AG08396 (cell line): ENCODE measurements around the gene FAM131A.
A peak's percentile ranks its signal among the peaks of the same experiment; 100 is the strongest.

Experiments used
- DNase-seq: peaks from one replicate; pipeline ENCODE4 v3.0.0; 2012; ENCODE audit warnings: low spot score, mixed read lengths

Gene FAM131A

DNA sequence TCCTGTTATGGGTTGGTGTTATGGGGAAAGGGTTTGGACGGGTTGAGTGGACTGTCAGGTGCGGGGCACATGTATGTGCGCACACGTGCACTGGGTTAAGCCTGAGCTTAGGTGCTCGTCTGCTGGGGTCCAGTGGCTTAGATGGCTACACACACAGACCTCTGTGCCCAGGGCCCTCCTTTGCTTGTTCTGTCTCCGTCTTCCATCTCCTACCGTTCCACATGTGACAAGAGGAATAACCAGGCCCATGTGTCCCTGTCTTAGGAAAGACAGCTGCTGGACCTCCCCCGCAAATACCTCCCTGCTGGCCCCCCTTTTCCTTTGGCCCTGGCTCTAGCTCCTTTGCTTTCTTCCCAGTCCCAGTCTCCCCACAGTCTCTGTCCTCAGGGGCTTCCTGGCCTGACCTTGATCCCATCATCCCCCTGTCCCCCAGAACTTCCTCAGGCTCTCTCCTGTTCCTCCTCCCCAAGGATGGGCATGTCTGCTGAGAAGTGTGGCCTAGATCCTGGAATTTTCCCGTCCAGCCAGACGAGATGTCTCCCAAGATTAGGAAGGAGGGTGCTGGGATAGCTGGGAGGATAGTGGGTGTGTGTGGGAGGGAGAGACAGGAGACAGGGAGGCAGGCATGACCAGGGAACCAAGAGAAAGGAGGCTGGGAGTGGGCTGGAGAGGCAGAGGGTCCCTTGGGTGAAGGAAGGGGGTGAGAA, 41.4 kb downstream of the FAM131A start:
- DNase-seq, result no peak

DNA sequence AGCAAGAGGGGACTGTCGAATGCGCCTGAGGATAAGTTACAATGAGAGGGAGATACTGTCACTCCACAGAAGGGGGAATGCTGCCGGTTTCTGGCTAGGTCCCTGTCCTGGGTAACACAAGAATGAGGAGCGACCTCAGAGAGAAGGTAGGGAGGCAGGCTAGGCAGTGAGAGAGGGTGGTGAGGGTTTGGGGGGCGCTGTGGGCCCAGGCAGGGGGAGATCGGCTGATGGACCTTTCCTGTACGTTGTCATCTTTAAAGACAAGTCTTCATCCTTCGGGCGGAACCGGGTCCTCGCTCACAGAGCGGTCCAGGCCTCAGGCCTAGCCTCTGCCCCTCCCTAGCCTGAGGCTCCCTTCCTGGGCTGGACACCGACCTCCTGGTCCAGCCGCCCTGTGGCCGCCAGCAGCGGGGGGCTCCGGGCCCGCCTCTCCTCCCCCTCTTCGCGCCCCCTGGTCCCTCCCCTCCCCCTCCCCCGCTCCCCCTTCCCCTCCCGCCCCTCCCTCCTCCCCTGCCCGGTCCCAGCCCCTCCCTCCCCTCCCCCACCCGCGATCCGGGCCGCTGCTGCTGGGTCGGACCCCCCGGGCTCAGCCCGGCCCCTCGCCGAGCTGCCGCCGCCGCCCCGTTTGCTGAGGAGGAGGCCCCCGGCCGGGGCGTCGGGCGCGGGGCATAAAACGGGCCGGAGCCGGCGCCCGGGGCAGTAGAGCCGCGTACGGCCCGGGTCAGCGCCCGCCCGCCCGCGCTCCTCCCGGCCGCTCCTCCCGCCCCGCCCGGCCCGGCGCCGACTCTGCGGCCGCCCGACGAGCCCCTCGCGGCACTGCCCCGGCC, 42.2 kb downstream of the FAM131A start, which contains the start of gene CHRD:
Gene CHRD, plus strand, starts transcription at position 697 of the 827 bp plus-strand sequence. CDS start 265 bp downstream, outside the sequence.
- no peak for DNase-seq

DNA sequence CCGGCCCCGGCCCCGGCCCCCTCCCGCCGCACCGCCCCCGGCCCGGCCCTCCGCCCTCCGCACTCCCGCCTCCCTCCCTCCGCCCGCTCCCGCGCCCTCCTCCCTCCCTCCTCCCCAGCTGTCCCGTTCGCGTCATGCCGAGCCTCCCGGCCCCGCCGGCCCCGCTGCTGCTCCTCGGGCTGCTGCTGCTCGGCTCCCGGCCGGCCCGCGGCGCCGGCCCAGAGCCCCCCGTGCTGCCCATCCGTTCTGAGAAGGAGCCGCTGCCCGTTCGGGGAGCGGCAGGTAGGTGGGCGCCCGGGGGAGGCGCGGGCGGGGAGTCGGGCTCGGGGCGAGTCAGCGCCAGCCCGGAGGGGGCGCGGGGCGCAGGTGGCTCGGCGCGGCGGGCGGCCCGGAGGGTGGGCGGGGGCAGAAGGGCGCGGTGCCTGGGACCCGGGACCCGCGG, 42.8 kb downstream of the FAM131A start:
- peak; percentile 87 for DNase-seq

DNA sequence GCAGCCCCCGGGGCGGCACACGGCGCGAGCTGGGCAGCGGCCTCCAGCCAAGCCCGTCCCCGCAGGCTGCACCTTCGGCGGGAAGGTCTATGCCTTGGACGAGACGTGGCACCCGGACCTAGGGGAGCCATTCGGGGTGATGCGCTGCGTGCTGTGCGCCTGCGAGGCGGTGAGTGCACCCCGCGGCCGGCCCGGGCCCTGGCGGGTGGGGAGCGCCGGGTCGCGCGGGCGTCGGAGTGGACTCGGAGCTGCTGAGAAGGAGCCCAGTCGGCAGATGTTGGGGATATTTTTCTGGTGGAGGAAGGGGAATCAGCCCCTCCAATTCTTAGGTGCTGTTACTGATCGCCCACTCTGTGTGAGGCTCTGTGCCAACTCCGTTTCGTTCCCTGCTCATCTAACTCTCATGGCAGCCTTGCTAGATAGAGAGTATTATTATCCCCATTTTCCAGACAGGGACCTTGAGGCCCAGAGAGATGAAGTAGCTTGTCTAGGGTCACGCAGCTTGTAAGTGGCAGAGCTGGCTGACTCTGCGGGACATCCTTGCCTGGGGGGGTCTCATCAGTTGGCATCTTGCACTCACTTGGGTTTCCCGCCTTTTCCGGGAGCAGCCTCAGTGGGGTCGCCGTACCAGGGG, 43.3 kb downstream of the FAM131A start:
- no peak for DNase-seq

DNA sequence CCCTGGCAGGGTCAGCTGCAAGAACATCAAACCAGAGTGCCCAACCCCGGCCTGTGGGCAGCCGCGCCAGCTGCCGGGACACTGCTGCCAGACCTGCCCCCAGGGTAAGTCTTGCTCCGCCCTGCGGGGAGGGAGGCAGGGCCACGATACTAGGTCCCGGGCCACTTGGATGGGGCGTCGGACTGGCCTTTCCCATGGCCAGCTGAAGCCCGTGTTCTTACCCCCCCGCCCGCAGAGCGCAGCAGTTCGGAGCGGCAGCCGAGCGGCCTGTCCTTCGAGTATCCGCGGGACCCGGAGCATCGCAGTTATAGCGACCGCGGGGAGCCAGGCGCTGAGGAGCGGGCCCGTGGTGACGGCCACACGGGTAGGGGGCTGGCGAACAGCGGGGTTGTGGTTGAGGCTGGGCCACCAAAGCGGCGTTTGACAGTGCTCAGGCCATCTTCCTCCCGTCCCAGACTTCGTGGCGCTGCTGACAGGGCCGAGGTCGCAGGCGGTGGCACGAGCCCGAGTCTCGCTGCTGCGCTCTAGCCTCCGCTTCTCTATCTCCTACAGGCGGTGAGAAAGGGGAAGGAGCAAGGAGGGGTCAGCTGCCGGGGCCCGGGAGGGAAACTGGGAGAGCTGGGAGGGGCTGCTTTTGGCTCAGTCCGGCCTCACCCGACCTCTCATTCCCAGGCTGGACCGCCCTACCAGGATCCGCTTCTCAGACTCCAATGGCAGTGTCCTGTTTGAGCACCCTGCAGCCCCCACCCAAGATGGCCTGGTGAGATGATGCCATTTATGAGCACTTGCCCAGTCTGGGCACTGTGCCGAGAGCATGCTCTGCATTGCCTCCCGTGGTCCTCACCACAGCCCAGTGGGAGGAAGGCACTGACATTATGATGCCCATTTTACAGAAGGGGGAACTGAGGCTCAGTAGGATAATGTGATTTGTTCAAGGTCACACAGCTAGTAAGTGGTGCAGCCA, 44.1 kb downstream of the FAM131A start:
- no peak for DNase-seq

DNA sequence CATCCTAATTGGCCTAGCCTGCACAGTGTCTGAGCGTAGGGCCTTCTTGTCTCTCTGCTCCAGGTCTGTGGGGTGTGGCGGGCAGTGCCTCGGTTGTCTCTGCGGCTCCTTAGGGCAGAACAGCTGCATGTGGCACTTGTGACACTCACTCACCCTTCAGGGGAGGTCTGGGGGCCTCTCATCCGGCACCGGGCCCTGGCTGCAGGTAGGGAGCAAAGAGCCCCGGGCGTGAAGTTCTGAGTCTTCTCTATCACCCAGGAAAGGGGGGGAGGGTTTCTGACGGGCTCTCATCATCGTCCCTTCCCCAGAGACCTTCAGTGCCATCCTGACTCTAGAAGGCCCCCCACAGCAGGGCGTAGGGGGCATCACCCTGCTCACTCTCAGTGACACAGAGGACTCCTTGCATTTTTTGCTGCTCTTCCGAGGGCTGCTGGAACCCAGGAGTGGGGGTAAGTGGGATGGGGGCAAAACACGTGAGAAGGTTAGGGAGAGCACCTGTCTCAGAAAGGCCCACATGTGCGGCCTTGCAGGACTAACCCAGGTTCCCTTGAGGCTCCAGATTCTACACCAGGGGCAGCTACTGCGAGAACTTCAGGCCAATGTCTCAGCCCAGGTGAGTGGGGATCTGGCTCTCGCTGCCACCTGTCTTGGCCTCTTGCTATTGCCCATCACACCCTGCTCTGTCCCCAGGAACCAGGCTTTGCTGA, 45.1 kb downstream of the FAM131A start:
- DNase-seq, result no peak

DNA sequence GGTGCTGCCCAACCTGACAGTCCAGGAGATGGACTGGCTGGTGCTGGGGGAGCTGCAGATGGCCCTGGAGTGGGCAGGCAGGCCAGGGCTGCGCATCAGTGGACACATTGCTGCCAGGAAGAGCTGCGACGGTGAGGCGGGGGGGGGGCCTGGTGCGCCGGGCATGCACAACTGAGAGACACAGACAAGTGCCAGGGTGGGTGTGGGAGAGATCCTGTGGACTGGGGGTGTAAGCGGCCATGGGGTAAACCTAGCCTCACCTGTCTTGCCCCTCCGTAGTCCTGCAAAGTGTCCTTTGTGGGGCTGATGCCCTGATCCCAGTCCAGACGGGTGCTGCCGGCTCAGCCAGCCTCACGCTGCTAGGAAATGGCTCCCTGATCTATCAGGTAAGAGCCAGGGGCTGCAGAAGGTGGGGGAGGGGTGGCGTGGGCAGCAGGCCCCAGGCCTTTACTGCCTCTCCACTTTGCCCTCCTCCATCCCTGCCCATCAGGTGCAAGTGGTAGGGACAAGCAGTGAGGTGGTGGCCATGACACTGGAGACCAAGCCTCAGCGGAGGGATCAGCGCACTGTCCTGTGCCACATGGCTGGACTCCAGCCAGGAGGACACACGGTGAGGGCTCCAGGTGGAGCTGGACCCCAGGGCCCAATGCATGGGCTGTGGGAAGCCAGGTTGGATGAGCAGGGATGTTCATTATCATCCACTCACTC, 45.8 kb downstream of the FAM131A start:
- no peak for DNase-seq

DNA sequence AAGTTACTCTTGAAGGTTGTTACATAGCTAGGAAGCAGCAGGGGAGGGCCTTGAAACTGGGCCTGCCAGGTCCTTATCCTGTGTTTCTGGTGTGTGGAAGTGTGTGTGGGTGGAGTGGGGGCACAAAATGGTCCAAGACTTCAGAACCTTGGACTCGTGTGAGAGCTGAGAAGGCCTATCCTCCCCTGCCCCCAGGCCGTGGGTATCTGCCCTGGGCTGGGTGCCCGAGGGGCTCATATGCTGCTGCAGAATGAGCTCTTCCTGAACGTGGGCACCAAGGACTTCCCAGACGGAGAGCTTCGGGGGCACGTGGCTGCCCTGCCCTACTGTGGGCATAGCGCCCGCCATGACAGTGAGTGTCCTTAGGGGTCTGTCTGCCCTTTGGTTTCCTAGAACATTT, 46.9 kb downstream of the FAM131A start:
- no peak for DNase-seq

DNA sequence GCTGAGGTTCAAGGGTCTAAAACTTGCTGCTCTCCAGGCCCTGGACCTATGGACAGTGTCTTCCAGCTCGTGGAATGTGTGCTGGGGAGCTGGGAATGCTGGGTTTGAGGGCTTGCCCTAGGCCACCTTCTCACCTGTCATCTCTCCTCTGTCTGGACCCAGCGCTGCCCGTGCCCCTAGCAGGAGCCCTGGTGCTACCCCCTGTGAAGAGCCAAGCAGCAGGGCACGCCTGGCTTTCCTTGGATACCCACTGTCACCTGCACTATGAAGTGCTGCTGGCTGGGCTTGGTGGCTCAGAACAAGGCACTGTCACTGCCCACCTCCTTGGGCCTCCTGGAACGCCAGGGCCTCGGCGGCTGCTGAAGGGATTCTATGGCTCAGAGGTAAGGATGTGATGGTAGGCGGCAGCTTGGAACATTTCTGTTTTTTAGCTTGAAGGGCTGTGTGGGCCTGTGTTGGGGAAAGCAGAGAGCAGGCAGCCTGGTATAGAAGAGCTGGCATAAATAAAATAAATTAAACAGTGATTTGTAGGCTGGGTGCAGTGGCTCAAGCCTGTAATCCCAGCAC, 47.5 kb downstream of the FAM131A start:
- DNase-seq, result no peak

DNA sequence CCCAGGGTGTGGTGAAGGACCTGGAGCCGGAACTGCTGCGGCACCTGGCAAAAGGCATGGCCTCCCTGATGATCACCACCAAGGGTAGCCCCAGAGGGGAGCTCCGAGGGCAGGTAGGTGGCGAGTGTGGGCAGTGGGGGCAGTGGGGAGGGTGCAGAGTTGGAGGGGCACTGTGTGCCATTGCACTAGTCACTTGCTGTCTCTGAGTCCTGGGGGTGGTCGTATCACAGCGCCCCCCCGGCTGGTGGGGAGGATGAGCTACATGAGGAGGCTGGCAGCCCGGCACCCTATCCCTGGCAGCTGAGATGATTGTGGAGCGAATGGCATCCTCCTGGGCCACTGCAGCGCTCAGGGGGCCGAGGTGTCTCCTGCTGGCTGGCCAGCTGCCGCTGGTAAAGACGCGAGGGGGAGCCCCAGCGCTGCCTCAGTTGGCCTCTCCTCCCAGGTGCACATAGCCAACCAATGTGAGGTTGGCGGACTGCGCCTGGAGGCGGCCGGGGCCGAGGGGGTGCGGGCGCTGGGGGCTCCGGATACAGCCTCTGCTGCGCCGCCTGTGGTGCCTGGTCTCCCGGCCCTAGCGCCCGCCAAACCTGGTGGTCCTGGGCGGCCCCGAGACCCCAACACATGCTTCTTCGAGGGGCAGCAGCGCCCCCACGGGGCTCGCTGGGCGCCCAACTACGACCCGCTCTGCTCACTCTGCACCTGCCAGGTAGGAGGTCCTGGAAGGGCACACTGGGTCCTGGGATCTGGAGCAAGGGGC, 48.8 kb downstream of the FAM131A start:
- DNase-seq, result no peak

DNA sequence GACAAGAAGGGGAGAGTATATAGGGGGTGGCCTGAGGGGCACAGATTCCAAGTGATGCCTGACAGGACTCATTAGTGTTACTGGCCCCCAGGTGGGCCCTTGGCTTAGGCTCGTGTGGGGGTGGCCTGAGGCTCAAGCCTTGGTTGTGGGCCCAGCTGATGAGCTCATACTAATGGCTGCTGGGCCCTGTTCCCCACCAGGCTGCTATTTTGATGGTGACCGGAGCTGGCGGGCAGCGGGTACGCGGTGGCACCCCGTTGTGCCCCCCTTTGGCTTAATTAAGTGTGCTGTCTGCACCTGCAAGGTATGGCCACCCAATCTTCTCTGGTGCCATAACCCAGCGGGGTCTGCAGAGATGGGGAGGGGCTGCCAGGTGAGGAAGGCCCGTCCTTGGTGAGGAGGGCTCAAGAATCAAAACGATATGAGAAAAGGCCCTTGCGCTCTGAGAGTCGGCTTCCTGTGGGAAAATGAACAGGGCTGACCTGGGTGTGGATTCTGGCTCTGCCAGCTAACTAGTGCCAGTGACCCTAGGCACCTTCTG, 49.8 kb downstream of the FAM131A start:
- no peak for DNase-seq

DNA sequence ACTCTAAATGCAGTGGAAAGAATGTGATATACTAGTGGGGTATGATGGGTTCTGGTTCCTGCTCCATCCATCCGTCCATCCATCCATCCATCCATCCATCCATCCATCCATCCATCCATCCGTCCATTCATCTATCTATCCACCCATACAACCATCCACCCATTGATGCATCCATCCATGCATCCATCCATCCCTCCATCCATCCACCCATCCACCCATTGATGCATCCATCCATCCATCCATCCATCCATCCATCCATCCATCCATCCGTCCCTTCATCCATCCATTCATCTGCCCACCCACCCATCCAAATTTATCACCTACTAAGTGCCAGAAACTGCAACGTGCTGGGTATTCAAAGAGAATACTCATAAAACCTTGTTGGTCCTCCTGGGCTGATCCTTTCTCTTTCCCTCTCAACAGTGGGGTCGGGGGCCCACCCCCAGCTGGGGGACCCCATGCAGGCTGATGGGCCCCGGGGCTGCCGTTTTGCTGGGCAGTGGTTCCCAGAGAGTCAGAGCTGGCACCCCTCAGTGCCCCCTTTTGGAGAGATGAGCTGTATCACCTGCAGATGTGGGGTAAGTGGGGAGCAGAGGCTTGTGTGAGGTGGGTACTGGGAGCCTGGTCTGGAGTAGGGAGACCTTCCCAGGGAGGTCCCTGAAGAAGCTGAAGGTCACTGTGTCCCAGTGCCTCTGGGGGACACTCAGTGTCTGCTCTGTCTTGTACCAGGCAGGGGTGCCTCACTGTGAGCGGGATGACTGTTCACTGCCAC, 51.0 kb downstream of the FAM131A start:
- DNase-seq, result no peak

DNA sequence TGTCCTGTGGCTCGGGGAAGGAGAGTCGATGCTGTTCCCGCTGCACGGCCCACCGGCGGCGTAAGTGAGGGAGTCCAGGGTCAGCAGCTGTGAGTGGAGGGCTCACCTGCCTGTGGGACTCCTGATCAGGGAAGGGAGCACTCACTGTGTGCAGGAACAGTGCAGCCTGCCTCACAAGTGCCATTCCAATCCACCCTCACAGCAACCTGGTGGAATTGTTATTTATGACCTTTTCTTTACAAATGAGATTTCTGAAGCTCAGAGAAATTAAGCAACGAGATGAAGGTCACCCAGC, 51.5 kb downstream of the FAM131A start:
- DNase-seq, result no peak

DNA sequence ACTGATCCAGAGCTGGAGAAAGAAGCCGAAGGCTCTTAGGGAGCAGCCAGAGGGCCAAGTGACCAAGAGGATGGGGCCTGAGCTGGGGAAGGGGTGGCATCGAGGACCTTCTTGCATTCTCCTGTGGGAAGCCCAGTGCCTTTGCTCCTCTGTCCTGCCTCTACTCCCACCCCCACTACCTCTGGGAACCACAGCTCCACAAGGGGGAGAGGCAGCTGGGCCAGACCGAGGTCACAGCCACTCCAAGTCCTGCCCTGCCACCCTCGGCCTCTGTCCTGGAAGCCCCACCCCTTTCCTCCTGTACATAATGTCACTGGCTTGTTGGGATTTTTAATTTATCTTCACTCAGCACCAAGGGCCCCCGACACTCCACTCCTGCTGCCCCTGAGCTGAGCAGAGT, 52.0 kb downstream of the FAM131A start:
- no peak for DNase-seq

DNA sequence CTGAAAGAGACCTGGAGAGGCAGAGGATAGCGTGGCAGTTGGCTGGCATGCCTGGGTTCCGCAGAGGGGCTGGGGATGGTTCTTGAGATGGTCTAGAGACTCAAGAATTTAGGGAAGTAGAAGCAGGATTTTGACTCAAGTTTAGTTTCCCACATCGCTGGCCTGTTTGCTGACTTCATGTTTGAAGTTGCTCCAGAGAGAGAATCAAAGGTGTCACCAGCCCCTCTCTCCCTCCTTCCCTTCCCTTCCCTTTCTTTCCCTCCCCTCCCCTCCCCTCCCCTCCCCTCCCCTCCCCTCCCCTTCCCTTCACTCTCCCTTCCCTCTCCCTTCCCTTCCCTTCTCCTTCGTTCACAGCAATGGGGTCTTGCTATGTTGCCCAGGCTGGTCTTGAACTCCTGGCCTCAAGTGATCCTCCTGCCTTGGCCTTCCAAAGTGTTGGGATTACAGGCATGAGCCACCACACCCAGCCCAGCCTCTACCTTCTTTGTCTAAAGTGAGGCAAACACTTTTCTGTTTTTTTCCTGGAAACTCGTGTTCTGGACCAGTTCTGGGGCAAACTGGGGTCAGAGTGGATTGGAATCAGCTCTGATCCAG, 52.6 kb downstream of the FAM131A start:
- DNase-seq, result no peak

DNA sequence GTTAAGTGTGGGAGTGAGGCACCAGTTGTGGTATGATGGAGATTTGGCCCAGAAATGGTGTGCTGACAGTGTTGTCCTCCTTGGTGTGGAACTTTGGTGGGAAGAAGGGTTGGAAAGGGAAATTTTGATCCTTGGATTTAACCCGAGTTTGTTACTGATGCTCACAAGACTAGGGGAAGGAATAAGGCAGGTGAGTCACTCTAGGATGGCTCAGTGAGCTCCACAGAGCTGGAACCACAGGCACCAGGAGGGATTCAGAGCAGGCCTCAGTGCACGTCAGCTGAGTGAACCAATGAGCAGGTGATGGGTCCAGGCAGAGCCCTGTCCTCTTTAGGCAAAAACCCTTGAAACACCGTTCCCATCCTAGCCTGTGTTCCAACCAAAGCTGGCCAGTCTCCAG, 53.9 kb downstream of the FAM131A start:
- DNase-seq, result no peak

DNA sequence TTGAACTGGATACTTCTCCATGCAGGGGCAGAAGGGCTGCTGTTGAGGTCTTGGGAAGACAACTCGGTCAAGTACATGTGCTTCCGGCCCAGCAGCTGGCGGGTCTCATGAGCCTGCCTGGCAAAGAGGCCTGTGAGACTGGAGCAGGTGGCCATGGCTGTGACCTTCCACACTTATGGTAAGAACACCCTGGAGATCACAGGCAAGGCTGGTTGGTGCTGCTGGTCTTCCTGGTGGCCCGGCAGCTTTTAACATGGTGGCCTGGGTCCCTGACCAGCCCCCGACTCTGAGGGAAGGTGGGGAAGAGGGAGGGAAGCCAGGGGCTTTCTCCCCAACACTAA, 57.9 kb downstream of the FAM131A start:
- no peak for DNase-seq
